Measurements from ENCODE around the gene SERP2.

DNA sequence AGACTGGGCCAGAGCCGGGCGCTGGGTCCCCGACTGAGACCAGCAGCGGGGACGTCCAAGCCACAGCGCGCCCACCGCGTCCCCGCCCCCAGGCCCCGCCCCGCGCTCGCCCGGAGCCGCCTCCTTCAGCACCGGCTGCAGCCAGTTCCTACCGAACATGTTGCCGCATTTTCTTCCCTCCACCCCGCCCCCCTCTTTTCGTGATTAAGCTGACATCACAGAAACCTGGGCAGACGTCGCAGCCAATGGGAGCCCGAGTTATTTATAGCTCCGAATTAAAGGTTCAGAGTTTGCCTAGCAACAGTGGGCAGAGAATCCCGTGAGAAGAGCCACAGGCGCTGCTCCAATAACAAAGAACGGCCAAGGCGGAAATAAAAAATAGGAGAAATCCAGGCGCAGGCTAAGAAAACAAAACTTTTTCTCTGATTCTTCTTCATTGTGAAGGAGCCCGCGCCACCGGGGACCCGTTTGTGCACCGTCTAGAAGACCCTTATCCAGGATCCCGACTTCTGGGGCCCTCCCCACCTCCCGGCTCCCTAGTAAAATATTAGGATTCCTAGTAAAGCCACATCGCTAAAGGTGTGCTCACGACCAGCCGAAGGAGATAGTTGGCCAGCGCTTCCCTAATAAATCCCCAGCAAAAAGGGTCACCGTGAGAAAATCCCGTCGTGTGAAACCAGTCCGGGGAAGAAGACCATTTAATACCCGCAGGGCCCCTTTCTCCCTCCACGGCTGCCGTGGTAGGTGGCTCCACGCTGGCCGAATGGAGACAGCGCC lies 61.7 kb downstream of the SERP2 start:
- TF ChIP-seq POLR2A (IDR thresholded peaks at IDR 0.05), result peak; percentile 52 to 94 (median 90)
- TF ChIP-seq, protein P1, sequence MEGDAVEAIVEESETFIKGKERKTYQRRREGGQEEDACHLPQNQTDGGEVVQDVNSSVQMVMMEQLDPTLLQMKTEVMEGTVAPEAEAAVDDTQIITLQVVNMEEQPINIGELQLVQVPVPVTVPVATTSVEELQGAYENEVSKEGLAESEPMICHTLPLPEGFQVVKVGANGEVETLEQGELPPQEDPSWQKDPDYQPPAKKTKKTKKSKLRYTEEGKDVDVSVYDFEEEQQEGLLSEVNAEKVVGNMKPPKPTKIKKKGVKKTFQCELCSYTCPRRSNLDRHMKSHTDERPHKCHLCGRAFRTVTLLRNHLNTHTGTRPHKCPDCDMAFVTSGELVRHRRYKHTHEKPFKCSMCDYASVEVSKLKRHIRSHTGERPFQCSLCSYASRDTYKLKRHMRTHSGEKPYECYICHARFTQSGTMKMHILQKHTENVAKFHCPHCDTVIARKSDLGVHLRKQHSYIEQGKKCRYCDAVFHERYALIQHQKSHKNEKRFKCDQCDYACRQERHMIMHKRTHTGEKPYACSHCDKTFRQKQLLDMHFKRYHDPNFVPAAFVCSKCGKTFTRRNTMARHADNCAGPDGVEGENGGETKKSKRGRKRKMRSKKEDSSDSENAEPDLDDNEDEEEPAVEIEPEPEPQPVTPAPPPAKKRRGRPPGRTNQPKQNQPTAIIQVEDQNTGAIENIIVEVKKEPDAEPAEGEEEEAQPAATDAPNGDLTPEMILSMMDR (IDR thresholded peaks at IDR 0.05), result no peak
